Measurements from ENCODE around the gene GDI2.
A peak's percentile ranks its signal among the peaks of the same experiment; 100 is the strongest.
"Not testable (repeated sequence)": the region's sequence is repeated elsewhere in the genome, so short reads cannot be mapped to it uniquely, and the experiment has no call there.

GDI2 gene

GRCh38 chr10:5814110-5815107 lies 1.2 kb upstream of the GDI2 start:
- intact Hi-C loops (cut with micrococcal nuclease) = loop anchor here (5.0 kb wide), 1 partner anchor 132 kb away; the partner anchor contains the start of gene TASOR2
- no peaks in the 10 kb centered on the region for H3K9me3 Mint-ChIP-seq
- H3K27ac Mint-ChIP-seq = peak overlapping the region; percentile 98
- no peaks in the 10 kb centered on the region for H3K27me3 Mint-ChIP-seq
- peaks cover 17% of the 10 kb centered on the region for H3K36me3 Mint-ChIP-seq (ENCODE audit: low read depth)
- H3K4me3 Mint-ChIP-seq = peak overlapping the region; percentile 99
- H3K4me1 Mint-ChIP-seq (ENCODE audit: low read depth) = peaks cover 68% of the 10 kb centered on the region

GRCh38 chr10:5813091-5813340 lies 218 bp downstream of the GDI2 start:
- intact Hi-C loops (cut with micrococcal nuclease) = loop anchor here (1.0 to 5.0 kb wide), 3 partner anchors 60 to 131 kb away; partner anchors contain the start of genes ANKRD16 and TASOR2

DNA sequence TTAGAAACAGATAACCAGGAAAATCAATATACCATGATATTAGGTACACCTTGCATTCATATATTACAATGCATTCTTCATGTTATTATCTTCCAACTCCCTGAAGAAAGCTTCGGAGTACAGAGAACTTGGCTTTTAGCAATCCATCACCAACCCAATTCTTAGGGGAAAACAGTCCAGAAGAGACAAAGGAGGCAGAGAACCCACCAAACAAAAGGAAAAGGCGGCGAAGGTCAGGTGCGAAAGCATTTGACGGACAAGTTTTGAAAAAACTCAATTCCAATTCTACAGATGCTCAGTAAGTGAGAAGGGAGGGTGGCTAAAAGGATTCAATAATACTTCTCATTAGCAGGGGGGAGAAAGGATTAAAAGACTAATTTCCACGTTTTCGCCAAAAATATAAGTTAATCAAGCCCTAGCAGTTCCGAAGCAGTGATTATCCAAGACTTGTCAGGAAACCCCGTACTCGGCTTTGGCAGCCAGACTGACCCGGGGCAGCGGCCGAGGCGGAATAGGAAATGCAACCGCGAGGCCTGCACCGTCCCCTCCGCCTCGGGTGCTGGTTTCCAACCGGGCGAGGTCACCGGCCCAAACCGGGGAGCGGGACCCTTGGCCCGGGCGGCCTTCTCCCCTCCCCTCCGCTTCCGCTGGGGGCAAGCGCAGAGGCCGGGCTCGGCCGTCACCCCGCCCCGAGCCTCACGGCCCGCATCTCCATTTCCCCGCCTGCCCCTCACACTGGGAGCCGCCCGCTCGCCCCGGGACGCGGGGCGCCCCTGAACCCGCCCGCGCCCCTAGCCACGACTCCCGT lies 747 bp downstream of the GDI2 start:
- intact Hi-C loops (cut with micrococcal nuclease) = loop anchor here (1.0 to 5.0 kb wide), 3 partner anchors 61 to 130 kb away; partner anchors contain the start of genes ANKRD16 and TASOR2
- H3K27ac Mint-ChIP-seq = peak overlapping the region; percentile 98
- H3K4me3 Mint-ChIP-seq = peak overlapping the region; percentile 99
- H3K27me3 Mint-ChIP-seq = no peaks in the 10 kb centered on the region
- H3K36me3 Mint-ChIP-seq (ENCODE audit: low read depth) = peaks cover 36% of the 10 kb centered on the region
- peaks cover 69% of the 10 kb centered on the region for H3K4me1 Mint-ChIP-seq (ENCODE audit: low read depth)
- H3K9me3 Mint-ChIP-seq = no peaks in the 10 kb centered on the region

More at GRCh38 chr10:5813091-5813340, 218 bp downstream of the GDI2 start:
- H3K4me3 Mint-ChIP-seq = peak overlapping the region; percentile 99
- peak overlapping the region; percentile 98 for H3K27ac Mint-ChIP-seq
- peaks cover 31% of the 10 kb centered on the region for H3K36me3 Mint-ChIP-seq (ENCODE audit: low read depth)
- peaks cover 71% of the 10 kb centered on the region for H3K4me1 Mint-ChIP-seq (ENCODE audit: low read depth)
- no peaks in the 10 kb centered on the region for H3K9me3 Mint-ChIP-seq
- no peaks in the 10 kb centered on the region for H3K27me3 Mint-ChIP-seq

- Mint-ChIP-seq H3K4me1 (ENCODE audit: low read depth) (peaks cover 63% of the 10 kb centered on the region), H3K36me3 (ENCODE audit: low read depth) (peaks cover 39% of the 10 kb centered on the region), H3K4me3 (peak overlapping the region; percentile 99), H3K27ac (peak overlapping the region; percentile 98), H3K9me3 (no peaks in the 10 kb centered on the region), H3K27me3 (no peaks in the 10 kb centered on the region)
- intact Hi-C loops (cut with micrococcal nuclease) = loop anchor here (5.0 kb wide), 1 partner anchor 129 kb away; the partner anchor contains the start of gene TASOR2
Observed at GRCh38 chr10:5811387-5811821, 1.8 kb downstream of the GDI2 start.

- H3K9me3 Mint-ChIP-seq = no peaks in the 10 kb centered on the region
- no peak overlapping the region for H3K27ac Mint-ChIP-seq
- H3K4me3 Mint-ChIP-seq = peak overlapping the region; percentile 44
- H3K36me3 Mint-ChIP-seq (ENCODE audit: low read depth) = peaks cover 39% of the 10 kb centered on the region
- H3K27me3 Mint-ChIP-seq = no peaks in the 10 kb centered on the region
- intact Hi-C loops (cut with micrococcal nuclease) = loop anchor here (5.0 kb wide), 1 partner anchor 128 kb away; the partner anchor contains the start of gene TASOR2
- H3K4me1 Mint-ChIP-seq (ENCODE audit: low read depth) = peaks cover 54% of the 10 kb centered on the region
Observed at GRCh38 chr10:5810225-5810624, 3.0 kb downstream of the GDI2 start.

DNA sequence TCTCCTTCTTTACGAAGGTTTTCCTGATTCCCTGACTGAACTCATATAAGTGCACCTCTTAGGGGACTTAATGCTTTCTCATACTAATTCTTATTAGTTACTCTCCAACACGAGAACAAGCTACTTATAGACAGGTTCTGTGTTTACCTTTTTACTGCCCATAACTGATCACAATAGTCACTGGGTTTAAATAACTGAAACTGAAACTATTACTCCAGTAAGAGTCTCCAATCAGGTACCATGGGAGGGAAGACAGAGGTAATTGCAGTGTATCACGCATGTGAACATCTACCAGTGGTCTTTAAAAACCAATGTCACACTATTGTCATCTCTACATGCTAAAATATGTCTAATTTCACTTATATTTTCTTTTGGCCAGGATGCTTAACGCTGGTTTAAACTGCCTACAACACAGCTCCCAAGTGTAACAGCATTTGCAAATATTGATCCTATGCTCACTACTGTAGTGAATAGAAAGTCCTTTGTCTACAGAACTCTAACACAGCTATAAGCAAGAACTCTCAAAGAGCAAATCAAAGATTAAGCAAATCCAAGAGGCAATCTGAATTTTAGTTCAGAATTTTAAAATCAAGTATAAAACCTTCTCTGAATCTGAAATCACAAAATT lies 3.6 kb downstream of the GDI2 start:
- intact Hi-C loops (cut with micrococcal nuclease) = loop anchor here (5.0 kb wide), 1 partner anchor 127 kb away; the partner anchor contains the start of gene TASOR2
- Mint-ChIP-seq H3K27ac (no peak overlapping the region), H3K4me1 (ENCODE audit: low read depth) (peaks cover 48% of the 10 kb centered on the region), H3K4me3 (peak overlapping the region; percentile 4), H3K36me3 (ENCODE audit: low read depth) (peaks cover 43% of the 10 kb centered on the region), H3K9me3 (no peaks in the 10 kb centered on the region), H3K27me3 (no peaks in the 10 kb centered on the region)

GRCh38 chr10:5808783-5809392 lies 4.3 kb downstream of the GDI2 start:
- H3K27ac Mint-ChIP-seq = peak overlapping the region; percentile 0
- H3K4me1 Mint-ChIP-seq (ENCODE audit: low read depth) = peaks cover 51% of the 10 kb centered on the region
- H3K9me3 Mint-ChIP-seq; H3K4me3 Mint-ChIP-seq; intact Hi-C loops (cut with micrococcal nuclease); H3K27me3 Mint-ChIP-seq: not testable (repeated sequence)
- H3K36me3 Mint-ChIP-seq (ENCODE audit: low read depth) = peaks cover 50% of the 10 kb centered on the region

DNA sequence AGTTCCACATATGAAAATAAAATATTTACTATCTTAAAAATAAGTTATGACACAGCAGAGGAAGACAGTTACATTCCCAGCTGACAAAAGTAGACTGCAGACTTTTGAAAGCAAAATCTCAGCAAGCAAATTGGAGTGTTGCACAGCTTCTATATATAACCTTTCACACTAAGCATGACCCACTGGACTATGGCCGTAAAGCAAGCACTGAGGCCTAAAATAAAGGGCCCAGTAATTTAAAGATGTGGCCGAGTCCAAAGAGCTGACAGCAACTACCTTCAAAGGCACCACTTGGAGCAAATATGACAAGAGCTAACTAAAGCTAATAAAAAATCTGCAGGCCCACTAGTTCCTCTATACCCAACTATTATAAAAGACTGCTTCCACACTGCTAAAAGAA lies 6.5 kb downstream of the GDI2 start:
- Mint-ChIP-seq H3K4me3 (no peak overlapping the region), H3K36me3 (ENCODE audit: low read depth) (peaks cover 42% of the 10 kb centered on the region), H3K27me3 (no peaks in the 10 kb centered on the region), H3K4me1 (ENCODE audit: low read depth) (peaks cover 53% of the 10 kb centered on the region), H3K27ac (no peak overlapping the region), H3K9me3 (no peaks in the 10 kb centered on the region)
- intact Hi-C loops (cut with micrococcal nuclease) = no loop called here

DNA sequence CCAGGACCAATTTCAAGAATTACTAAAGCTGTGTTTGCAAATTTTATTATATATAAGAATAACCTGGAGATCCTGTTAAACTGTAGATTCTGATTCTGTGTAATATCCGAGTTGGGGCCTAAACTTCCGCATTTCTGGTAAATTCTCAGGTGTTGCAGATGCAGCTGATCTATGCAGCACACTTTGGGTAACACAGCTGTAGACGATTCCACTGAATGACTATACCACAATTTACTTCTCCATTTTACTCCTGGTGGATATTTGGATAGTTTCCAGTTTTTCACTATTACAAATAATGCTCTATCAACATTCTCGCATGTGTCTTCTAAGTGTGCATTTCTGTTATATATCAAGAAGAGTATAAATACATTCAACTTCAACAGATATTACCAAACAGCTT lies 7.5 kb downstream of the GDI2 start:
- Mint-ChIP-seq H3K9me3 (no peaks in the 10 kb centered on the region), H3K27ac (no peak overlapping the region), H3K27me3 (no peaks in the 10 kb centered on the region), H3K36me3 (ENCODE audit: low read depth) (peaks cover 42% of the 10 kb centered on the region), H3K4me3 (no peak overlapping the region), H3K4me1 (ENCODE audit: low read depth) (peaks cover 47% of the 10 kb centered on the region)
- intact Hi-C loops (cut with micrococcal nuclease) = no loop called here

- H3K36me3 Mint-ChIP-seq (ENCODE audit: low read depth) = peaks cover 47% of the 10 kb centered on the region
- H3K4me3 Mint-ChIP-seq = no peak overlapping the region
- no peaks in the 10 kb centered on the region for H3K9me3 Mint-ChIP-seq
- H3K4me1 Mint-ChIP-seq (ENCODE audit: low read depth) = peaks cover 42% of the 10 kb centered on the region
- intact Hi-C loops (cut with micrococcal nuclease) = no loop called here
- no peak overlapping the region for H3K27ac Mint-ChIP-seq
- H3K27me3 Mint-ChIP-seq = no peaks in the 10 kb centered on the region
Observed at GRCh38 chr10:5805260-5805659, 8.0 kb downstream of the GDI2 start.

GRCh38 chr10:5804386-5804785 lies 8.8 kb downstream of the GDI2 start:
- H3K4me1 Mint-ChIP-seq (ENCODE audit: low read depth) = peaks cover 34% of the 10 kb centered on the region
- no peak overlapping the region for H3K4me3 Mint-ChIP-seq
- intact Hi-C loops (cut with micrococcal nuclease) = no loop called here
- no peak overlapping the region for H3K27ac Mint-ChIP-seq
- no peaks in the 10 kb centered on the region for H3K27me3 Mint-ChIP-seq
- H3K9me3 Mint-ChIP-seq = no peaks in the 10 kb centered on the region
- H3K36me3 Mint-ChIP-seq (ENCODE audit: low read depth) = peaks cover 53% of the 10 kb centered on the region

DNA sequence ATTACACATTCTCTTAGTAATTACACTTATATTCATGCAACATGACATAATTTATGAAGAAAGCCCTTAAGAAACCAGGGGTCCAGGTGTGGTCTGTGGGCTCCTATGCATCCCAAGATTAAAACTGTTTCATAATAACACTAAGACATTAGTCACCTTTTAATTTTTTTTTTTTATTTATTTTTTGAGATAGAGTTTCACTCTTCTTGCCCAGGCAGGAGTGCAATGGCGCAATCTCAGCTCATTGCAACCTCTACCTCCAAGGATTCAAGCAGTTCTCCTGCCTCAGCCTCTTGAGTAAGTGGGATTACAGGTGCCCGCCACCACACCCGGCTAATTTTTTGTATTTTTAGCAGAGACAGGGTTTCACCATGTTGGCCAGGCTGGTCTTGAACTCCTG lies 12.5 kb downstream of the GDI2 start:
- Mint-ChIP-seq H3K4me1 (ENCODE audit: low read depth) (peaks cover 13% of the 10 kb centered on the region), H3K27me3 (no peaks in the 10 kb centered on the region), H3K9me3 (no peaks in the 10 kb centered on the region), H3K36me3 (ENCODE audit: low read depth) (peaks cover 58% of the 10 kb centered on the region), H3K4me3 (no peak overlapping the region), H3K27ac (no peak overlapping the region)
- intact Hi-C loops (cut with micrococcal nuclease) = no loop called here

- H3K9me3 Mint-ChIP-seq = no peaks in the 10 kb centered on the region
- no peak overlapping the region for H3K27ac Mint-ChIP-seq
- intact Hi-C loops (cut with micrococcal nuclease) = no loop called here
- no peaks in the 10 kb centered on the region for H3K4me1 Mint-ChIP-seq (ENCODE audit: low read depth)
- peaks cover 80% of the 10 kb centered on the region for H3K36me3 Mint-ChIP-seq (ENCODE audit: low read depth)
- no peaks in the 10 kb centered on the region for H3K27me3 Mint-ChIP-seq
- H3K4me3 Mint-ChIP-seq = no peak overlapping the region
Observed at GRCh38 chr10:5794236-5794635, 19.0 kb downstream of the GDI2 start.

All from dendritic cell treated with granulocyte-macrophage colony-stimulating factor and Interleukin-4, amounts not matched to agents 40 ng/mL and 50 ng/mL, for 4 days (primary cell).